ENCODE data around the gene VAV1. TPM values are rescaled to one million over a fixed set of nuclear protein-coding genes. Genes with fewer than 3 reads are reported as not detected.

The VAV1 gene
- total and polyA plus RNA-seq, 2 of the 13 experiments (the other 11 are each of a cell fraction or from before 2014, with no cell fraction given), result not detected

- H3K4me3 ChIP-seq (replicated peaks in 1 of 3; ENCODE audit: insufficient read depth in 1 of 3, low read depth in 2 of 3, low read length in 3 of 3), result no peak overlapping the region
- DNase-seq (ENCODE audit: low spot score) (no peak), FAIRE-seq (no peak), ATAC-seq (no peak)
- POLR2A ChIA-PET, result interaction anchor here (0.7 to 1.5 kb wide), 2 partner anchors 126 to 185 kb away, joined by 3 to 11 read pairs; partner anchors contain the start of genes GPR108 and TRIP10
- WGBS (ENCODE audit: low lambda C conversion rate), result 23% methylated on average over 9 of the region's 9 CpGs
- BruUV-seq (replicated peaks), result no TSS peak
- H3K27ac ChIP-seq (ENCODE audit: extremely low read length, insufficient read depth, low read length), result no peak overlapping the region
- H3K9me3 ChIP-seq (ENCODE audit: low read length), result no peaks in the 10 kb centered on the region
- TF ChIP-seq BHLHE40 (IDR thresholded peaks at IDR 0.05; ENCODE audit: low read length) (no peak), TARDBP (CRISPR knock-in tag; IDR thresholded peaks at IDR 0.05) (no peak), ZNF629 (CRISPR knock-in tag; conservative IDR thresholded peaks at IDR 0.05) (no peak), AGO2 (optimal IDR thresholded peaks at IDR 0.05; ENCODE audit: low read depth, low read length) (no peak), DRAP1 (CRISPR knock-in tag; IDR thresholded peaks at IDR 0.05) (no peak), ZNF10 (CRISPR knock-in tag; IDR thresholded peaks at IDR 0.05; ENCODE audit: borderline replicate concordance, low read depth) (no peak), ZNF251 (CRISPR knock-in tag; IDR thresholded peaks at IDR 0.05) (no peak), RNF2 (conservative IDR thresholded peaks at IDR 0.05; ENCODE audit: low read depth) (no peak), FOXO1 (CRISPR knock-in tag; IDR thresholded peaks at IDR 0.05) (no peak), ZNF777 (CRISPR knock-in tag; IDR thresholded peaks at IDR 0.05) (no peak), ETV6 (CRISPR knock-in tag; conservative IDR thresholded peaks at IDR 0.05) (no peak), E2F1 (CRISPR knock-in tag; IDR thresholded peaks at IDR 0.05) (no peak), SRY (CRISPR knock-in tag; IDR thresholded peaks at IDR 0.05) (no peak), AGO1 (IDR thresholded peaks at IDR 0.05; ENCODE audit: low read depth, low read length, poor library complexity, severe bottlenecking) (no peak)
- TF ChIP-seq, protein P1, sequence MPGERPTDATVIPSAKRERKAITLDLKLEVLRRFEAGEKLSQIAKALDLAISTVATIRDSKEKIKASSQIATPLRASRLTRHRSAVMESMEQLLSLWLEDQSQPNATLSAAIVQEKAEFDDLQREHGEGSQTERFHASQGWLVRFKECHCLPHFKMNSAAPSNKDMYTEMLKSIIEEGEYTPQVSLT (CRISPR knock-in tag; IDR thresholded peaks at IDR 0.05; ENCODE audit: borderline replicate concordance, low read depth), result no peak
- TF ChIP-seq, protein P2, sequence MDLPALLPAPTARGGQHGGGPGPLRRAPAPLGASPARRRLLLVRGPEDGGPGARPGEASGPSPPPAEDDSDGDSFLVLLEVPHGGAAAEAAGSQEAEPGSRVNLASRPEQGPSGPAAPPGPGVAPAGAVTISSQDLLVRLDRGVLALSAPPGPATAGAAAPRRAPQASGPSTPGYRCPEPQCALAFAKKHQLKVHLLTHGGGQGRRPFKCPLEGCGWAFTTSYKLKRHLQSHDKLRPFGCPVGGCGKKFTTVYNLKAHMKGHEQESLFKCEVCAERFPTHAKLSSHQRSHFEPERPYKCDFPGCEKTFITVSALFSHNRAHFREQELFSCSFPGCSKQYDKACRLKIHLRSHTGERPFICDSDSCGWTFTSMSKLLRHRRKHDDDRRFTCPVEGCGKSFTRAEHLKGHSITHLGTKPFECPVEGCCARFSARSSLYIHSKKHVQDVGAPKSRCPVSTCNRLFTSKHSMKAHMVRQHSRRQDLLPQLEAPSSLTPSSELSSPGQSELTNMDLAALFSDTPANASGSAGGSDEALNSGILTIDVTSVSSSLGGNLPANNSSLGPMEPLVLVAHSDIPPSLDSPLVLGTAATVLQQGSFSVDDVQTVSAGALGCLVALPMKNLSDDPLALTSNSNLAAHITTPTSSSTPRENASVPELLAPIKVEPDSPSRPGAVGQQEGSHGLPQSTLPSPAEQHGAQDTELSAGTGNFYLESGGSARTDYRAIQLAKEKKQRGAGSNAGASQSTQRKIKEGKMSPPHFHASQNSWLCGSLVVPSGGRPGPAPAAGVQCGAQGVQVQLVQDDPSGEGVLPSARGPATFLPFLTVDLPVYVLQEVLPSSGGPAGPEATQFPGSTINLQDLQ (CRISPR knock-in tag; IDR thresholded peaks at IDR 0.05), result no peak
- no peak overlapping the region for H2AFZ ChIP-seq (ENCODE audit: low read length)
- H3K4me1 ChIP-seq (ENCODE audit: insufficient read depth, low read length), result 0 out of 2 replicates have a peak, but pooled peaks cover 10% of the 10 kb centered on the region
- H3K9ac ChIP-seq (ENCODE audit: insufficient read depth, low read depth, low read length), result no peak overlapping the region
- in situ Hi-C loops (cut with HindIII; ENCODE audit: extremely low pct_ligation_motif_present, low pct_unique_long_range_greater_than_20kb), result loop anchor here (5.0 to 25.0 kb wide), 2 partner anchors 127 to 227 kb away; partner anchors contain the start of genes GPR108 and TRIP10
- no peaks in the 10 kb centered on the region for H3K79me2 ChIP-seq (ENCODE audit: insufficient read depth, low read length)
- no peaks in the 10 kb centered on the region for H3K36me3 ChIP-seq (replicated peaks in 1 of 2; ENCODE audit: control insufficient read depth in 1 of 2, insufficient read depth in 2 of 2, low read length in 2 of 2)
- peaks cover 0 to 18% of the 10 kb centered on the region in 2 experiments; a peak in 2 of 5 replicates for H3K27me3 ChIP-seq (ENCODE audit: control insufficient read depth in 1 of 2, insufficient read depth in 2 of 2, low read length in 2 of 2)
- intact Hi-C loops (cut with micrococcal nuclease; ENCODE audit: unreplicated experiment), result loop anchor here (5.0 to 10.0 kb wide), 2 partner anchors 112 to 380 kb away; partner anchors contain the start of gene DENND1C
- CTCF ChIA-PET (ENCODE audit: low intra/inter-chr PET ratio, low total read pairs), result interaction anchor here (1.2 to 2.3 kb wide), 4 partner anchors 126 to 383 kb away, joined by 4 to 31 read pairs (median 6); partner anchors contain the start of genes DENND1C, GPR108 and TRIP10
- H4K20me1 ChIP-seq (ENCODE audit: insufficient read depth, low read length), result no peaks in the 10 kb centered on the region
- H3K4me2 ChIP-seq (ENCODE audit: low read depth, low read length), result no peak overlapping the region
These were observed 91.9 kb downstream of the VAV1 start for GRCh38 chr19:6864325-6864940.
